ENCODE data around the gene CRX.
"Not testable (repeated sequence)": the region's sequence is repeated elsewhere in the genome, so short reads cannot be mapped to it uniquely, and the experiment has no call there.

CRX gene

GRCh38 chr19:47859838-47860237 is 38.1 kb downstream of the CRX start:
- DNase-seq (ENCODE audit: low spot score) = not testable (repeated sequence)

GRCh38 chr19:47860602-47861297 is 39.0 kb downstream of the CRX start:
- no peak for DNase-seq (ENCODE audit: low spot score)

GRCh38 chr19:47861630-47862029 is 39.9 kb downstream of the CRX start:
- no peak for DNase-seq (ENCODE audit: low spot score)

GRCh38 chr19:47863514-47863936 is 41.8 kb downstream of the CRX start:
- DNase-seq (ENCODE audit: low spot score) = peak; percentile 98

- DNase-seq (ENCODE audit: low spot score) = no peak
These were observed 43.4 kb downstream of the CRX start for GRCh38 chr19:47865166-47865565.

- no peak for DNase-seq (ENCODE audit: low spot score)
These were observed 57.2 kb downstream of the CRX start for GRCh38 chr19:47878906-47879305.

- DNase-seq (ENCODE audit: low spot score) = not testable (repeated sequence)
These were observed 57.6 kb downstream of the CRX start for GRCh38 chr19:47879385-47879784.

- DNase-seq (ENCODE audit: low spot score) = no peak
These were observed 60.0 kb downstream of the CRX start for GRCh38 chr19:47881757-47882156.

- DNase-seq (ENCODE audit: low spot score) = no peak
These were observed 61.2 kb downstream of the CRX start for GRCh38 chr19:47882890-47883289.

- DNase-seq (ENCODE audit: low spot score) = no peak
These were observed 63.3 kb downstream of the CRX start for GRCh38 chr19:47885067-47885463.

- peak; percentile 34 for DNase-seq (ENCODE audit: low spot score)
These were observed 64.3 kb downstream of the CRX start, which contains the start of gene SULT2A1 for GRCh38 chr19:47886010-47886559. Gene SULT2A1, minus strand, starts transcription at chr19:47886315. Its CDS starts 58 bp downstream, at chr19:47886257.

- no peak for DNase-seq (ENCODE audit: low spot score)
These were observed 69.3 kb downstream of the CRX start for GRCh38 chr19:47890865-47891621.

- DNase-seq (ENCODE audit: low spot score) = no peak
These were observed 69.8 kb downstream of the CRX start for GRCh38 chr19:47891622-47891922.

GRCh38 chr19:47891923-47892666 is 70.4 kb downstream of the CRX start:
- no peak for DNase-seq (ENCODE audit: low spot score)

Measured in HuH-7.5 (cell line).